GOT3 (cell line): ENCODE measurements around the gene PRSS56.

Source experiments
- DNase-seq: peaks from one replicate; lab custom pipeline; 2025; ENCODE audit warnings: mixed read lengths; lab: John Stamatoyannopoulos, UW

The PRSS56 gene

DNA sequence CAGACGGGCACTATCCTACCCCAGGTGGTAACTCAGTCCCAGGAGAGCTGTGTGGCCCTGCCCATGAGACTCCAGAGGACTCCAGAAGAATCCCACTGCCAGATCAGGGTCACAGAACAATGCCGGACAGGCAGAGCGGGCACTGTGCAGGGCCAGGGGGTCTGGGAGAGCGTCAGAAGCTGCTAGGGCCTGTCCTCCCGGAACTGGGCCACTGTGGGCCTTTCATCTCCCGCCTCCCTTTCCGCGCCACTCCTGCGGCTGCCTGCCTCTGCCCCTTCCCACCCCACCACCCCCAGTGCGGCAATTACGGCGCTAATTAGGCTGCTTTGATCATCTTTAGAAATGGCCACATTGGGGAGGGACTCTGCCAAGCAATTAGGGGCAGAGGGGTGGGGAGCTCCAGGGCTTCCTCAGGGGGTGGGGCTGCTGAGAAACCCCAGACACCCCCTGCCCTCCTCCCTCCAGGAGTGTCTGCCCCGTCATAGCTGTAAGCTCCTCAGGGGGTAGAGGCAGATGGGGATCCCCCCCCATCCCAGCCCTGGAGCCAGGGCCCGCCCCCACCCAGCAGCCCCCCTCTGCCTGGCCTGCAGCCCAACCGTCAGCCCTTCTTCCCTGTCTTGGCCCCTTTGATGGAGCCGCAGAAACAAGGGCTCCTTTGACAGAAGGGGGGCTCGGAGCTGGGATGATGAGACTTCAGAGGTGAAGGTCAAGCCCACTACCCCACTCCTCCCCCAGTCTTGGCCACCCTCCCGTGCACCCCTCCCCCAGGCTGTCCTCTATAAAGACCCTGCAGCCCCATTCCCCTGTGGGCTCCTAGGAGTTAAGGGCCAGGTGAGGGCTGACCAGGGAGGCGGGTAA, at the start of gene PRSS56:
PRSS56 (plus strand) TSS at position 808 of the 858 bp plus-strand sequence. CDS start 211 bp downstream, outside the sequence.
- no peak for DNase-seq

DNA sequence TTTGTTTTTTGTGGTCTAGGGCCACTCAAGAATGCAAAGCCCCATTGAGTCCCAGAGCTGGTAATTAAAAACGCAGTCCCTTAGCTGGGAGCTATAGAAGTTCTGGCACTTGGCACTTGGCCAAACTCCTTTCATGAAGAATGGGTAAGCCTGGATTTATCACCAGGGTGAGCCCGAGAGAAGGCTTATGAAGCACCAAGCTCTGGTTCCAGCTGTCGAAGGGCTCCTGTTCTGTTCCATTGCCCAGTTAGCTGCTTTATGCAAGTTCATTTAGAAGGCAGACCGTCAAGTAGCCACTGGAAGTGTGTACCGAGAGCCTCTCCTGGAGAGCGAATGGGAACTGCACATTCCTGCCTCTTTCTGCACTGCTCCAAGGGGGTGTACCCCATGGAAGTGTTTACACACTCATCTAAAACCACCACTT, 46.7 kb upstream of the PRSS56 start:
- DNase-seq, result no peak

DNA sequence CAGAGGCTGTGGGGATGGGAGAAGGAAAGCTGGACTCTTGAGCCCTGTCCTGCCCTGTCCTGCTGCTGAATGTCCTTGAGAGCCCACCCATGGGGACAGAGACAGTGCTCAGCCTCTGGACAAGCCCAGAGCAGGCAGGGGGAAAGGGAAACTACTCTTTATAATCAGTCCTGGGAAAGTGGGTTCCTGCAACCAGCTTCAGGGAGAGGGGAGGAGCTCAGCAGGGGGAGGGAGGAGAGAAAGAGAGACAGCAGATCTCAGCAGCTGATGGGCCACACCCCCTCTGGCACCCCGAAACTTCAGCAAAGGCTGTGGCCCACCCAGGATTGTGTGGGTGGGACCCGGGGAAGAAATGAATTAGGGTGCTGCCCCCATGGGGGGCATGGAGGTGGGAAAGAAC, 44.1 kb upstream of the PRSS56 start:
- DNase-seq, result no peak

DNA sequence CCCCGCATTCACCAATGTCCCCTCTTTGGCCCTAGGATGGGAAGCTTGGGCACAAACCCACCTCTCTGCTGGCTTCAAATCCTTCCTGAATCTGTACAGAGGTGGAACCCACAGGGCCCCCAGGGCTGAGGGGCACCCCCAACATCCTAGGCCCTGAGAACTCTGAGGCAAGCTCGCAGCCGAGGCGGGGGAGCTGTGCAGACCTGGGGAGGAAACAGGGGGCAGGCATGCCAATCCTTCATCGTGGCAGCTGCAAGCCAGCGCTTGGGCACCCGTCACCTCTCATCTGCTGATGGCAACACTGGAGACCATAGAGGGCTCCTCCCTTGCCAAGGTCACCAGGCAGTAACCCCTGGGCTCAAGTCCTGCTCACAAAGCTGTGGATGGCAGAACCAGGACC, 43.4 kb upstream of the PRSS56 start:
- no peak for DNase-seq

DNA sequence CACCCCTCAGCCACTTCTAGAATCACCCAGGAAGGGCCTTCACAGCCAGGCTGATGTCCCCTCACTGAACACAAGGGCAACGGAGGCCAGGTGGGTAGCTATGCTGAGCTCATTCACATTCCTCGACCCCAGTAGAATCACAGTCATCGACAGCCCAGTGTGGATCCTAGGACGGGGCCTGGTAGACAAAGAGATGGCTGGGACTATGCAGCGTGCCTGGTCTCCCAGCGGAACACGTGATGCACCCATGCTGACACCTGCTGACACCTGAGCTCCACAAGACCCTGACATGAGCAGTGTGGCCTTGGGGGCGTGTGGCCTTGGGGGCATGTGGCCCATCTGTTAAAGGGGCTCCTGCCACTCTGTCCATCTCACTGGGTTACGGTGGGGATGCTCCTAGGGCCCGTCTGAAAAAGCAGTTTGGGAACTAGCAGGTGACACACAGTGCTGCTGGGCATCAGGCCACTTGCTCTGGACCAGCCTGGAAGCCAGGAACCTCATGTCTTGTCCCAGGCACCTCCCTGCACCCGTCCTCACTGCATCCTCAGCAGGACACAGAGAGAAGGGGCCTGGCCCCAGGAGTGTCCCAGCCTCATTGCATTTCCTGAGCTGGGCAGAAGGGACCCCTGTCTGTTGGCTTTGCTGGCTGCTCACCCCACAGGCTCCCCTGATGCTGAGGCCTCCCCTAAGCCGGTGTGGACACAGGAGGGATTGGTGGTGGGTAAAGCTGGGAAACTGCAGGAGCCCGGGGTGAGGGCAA, 42.3 kb upstream of the PRSS56 start:
- no peak for DNase-seq

DNA sequence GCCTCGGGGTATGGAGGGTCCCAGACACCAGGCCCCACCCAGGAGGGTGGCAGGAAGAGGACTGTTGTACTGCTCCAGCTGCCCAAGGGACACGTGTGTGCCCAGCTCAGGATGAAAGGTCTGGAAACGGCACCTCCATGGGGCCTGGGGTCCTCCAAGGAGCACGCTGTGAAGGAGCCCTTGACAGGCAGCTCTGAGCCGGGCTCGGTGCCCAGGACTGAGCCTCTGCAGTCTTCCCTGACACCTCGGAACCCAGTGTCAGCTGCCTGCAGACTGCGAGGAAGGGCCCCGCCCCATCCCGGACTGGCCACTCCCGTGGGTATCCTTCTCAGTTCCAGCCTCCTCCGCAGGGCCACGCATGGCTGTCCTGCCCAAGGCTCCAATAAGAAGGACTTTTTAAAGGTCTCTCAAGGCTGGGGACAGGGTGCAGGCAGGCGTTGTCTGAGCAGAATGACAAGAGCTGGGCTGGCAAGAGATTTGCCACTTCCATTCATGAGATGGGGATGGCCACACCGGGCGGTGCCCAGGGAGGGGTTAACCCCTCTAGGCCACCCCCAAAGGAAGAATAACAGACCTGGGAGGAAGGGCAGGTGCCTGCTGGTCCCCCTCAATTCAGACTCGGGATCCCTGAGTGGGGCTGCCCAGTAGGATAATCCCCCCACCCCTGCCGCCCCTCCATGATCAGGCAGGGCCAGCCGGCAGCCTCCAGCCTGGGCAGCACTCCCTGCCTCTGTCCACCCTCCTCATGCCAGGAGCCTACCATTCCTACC, 41.4 kb upstream of the PRSS56 start:
- DNase-seq, result no peak

DNA sequence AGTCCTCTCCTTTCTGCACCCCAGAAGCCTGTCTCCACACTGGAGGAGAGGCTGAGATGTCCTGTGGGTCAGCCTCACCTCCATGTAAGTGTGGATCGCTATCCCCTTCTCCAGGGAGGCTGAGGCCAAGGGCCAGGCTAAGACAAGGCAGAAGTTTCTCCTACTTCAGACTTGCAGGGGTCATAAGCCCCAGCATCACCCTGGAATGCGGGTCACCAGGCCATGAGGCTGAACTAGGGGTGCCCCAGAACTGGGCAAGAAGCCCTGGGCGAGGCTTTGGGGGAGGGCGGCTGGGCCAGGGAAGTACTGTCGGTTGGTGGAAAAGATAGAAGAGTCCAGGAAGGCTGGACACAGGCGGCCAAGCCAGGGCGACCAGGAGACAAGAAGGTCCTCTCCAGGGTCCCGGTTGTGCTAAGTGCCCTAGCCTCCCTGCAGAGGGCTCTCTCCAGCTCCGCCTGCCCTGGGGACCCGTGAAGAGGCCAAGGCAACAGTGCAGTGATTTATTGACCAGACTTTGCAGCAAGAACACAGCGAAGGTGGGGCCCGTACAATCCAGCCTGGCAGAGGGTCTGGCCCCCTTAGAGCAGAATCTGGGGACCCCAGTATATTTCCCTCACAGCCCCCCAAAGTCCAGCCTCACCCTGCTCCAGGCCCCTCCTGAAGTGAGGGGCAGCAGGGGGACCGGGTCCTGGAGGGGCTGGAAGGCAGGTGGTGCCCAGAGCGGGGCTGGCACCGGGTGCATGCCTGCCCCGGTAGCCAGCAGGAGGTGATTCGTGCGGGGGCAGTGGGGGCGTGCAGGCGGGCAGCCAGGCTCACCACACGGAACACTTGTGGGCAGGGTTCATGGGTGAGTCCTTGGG, 40.6 kb upstream of the PRSS56 start:
- DNase-seq, result no peak

DNA sequence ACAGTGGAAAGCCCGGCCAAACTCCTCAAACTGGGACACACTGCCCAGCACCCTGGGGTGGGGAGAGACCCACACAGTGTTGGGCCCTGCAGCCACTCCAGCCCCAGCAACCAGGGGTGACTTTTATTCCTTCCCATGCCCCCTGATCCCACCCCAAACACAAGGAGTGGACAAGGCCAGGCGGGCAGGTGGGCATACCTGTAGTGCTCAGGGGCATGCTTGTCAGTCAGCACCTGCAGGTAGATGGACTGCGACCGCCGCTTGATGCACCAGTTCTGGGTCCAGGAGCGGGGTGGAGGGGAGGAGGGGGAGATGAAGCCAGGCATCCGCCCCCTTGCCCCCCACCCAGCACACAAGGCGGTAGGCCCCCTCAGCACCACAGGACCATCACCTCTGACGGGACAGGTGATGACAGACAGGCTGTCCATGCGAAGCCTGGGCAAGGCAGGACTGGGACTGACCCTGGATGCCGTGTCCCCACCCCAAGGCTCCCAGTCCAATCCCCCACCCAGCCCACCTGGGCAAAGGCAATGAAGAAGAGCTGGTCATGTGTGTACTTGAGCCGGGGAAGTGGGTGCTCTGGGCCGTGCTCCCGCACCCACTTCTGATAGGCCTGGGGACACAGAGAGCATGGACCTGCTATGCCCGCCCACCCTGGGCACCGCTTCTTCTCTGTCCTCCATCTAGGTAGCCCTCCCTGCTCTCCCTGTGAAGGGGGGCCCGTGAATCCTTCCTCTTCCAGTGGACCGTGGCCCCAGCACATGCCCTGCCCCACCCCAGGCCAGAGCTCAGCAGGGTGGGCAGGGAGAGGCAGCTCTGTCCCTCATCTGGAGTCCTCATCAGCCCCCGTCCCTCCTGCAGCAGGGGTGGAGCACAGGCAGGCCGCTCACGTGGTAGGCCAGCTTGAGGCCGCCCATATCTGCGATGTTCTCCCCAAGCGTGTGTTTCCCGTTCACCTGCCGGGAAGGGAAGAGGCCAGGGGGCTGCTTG, 39.7 kb upstream of the PRSS56 start:
- no peak for DNase-seq

DNA sequence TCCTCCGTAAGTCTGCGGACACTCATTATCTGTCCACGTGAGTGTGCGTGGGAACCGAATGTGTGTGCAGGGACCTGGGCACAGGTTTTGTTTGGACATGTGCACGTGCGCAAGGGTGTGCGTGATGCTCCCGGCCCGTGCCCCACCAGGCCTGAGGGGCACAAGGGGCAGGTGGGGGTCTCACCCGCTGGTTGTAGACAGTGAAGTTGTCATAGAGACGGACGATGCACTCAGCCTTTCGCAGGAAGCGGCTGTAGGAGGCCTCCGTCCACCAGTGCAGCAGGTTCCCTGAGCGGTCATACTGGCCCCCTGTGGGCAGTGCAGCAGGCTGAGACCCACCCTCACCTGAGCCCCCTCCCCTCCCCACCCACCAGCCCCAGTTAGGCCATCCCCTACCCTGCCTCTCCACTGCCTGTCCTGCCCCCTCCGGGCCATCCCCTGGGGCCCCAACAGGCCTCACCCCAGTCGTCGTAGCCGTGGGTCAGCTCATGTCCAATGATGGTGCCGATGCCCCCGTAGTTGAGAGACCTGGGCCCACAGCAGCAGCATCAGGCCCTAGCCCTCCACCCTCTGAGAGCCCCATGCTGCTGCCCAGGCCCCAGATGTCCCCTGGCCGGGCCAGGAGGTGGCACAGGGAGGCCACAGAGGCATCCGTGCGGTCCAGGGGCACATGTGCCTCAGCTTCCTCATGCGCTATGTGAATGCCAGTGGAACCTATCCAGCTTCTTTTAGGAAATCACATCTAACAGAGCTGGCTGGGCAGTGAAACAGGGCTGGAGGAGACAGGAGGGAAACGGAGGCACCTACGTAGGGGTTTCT, 38.7 kb upstream of the PRSS56 start:
- DNase-seq, result no peak

DNA sequence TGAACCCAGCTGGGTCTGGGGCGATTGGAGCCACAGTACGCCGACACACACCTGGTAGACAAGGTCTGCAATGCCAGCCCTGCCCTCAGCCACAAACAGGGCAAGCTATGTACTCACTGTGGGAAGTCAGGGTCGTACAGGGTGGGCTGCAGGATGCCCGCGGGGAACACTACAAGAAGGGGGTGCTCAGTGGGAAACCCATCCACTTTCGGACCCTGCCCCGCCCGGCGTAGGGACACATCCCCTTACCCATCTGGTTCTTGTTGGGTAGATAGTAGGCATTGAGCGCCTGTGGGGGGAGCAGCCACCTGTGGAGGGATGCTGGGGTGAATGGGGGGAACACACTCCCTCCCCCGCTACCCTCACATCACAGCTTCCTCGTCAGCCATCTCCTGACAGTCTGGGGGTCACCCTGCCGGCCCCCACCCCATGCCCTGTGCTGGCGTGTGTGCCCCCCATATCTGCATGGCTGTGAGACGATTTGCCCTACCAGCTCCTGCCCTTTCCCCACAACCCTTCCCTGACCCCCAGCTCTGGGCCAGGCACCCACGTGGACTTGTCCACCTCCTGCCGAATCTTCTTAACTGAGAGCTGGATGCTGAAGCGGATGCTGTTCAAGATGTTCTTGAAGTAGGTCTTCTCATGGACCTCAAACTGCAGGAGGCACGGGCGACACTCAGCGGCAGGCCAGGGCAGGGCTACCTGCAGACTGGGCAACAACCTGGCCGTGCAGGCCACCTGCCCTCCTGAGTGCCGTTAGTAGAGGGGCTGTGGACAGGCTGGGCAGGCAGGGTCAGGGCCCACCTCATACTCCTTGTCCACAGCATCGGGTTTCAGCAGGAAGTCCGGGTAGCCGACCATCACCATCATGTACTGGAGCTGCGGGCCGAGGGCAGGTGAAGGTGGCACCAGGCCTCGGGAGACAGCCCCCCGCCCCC, 37.6 kb upstream of the PRSS56 start:
- no peak for DNase-seq

DNA sequence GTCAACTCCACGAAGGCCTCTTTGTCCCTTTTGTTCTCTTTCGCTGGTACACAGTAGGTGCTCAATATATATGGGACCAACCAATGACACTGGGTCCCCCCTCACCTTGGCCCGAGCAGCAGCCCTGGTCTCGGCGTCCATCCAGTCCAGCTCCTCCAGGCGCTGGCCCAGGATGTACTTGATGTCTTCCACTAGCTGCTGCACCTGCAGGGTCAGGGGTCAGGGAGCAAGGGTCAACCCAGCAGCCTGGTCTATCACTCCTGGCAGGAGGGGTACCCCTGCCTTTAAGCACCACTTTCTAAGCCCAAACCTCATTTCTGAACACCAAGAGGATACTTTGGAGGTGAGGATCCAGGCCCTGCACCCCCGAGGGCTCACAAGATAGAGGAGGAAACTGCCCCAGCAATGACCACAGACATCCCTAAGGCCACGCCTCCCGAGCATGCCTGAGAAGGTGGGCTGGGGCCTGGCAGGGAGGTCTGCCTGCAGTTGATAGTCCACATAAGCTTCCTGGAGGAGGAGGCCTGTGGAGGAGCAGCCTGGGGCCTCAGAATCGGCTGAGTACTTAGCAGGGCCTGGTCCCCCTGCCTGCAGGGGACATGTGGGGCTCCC, 36.8 kb upstream of the PRSS56 start:
- no peak for DNase-seq

DNA sequence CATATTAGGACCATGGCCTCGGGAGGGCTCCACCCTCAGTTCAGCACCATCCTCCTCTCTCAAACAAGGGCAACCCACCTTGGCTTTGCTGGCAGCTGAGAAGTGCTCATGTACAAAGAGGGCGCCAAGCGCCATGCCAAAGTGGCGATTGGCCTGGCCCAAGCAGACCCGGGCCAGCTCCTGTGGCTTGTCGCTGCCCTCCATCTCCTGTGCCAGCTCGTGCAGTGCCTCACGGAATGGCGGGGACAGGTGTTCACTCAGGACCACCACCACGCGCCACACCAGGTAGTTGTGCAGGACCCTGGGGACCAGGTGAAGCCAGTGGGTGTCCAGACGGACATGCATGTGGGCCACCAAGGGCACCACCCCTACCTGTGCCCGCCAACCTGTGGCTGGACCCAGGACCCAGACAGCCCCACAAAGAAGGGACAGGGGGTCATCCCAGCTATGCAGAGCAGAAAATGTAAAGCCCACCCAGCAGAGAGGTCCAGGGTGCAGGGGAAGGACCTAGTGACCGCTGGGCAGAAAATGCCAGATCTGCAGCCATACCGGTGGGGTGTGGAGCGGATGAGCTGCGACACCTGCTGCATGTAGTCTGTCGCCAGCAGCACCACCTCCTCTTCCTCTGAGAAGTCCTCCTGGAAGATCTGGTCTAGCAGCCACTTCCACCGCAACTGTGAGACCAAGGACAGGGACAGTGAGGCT, 36.1 kb upstream of the PRSS56 start:
- no peak for DNase-seq

DNA sequence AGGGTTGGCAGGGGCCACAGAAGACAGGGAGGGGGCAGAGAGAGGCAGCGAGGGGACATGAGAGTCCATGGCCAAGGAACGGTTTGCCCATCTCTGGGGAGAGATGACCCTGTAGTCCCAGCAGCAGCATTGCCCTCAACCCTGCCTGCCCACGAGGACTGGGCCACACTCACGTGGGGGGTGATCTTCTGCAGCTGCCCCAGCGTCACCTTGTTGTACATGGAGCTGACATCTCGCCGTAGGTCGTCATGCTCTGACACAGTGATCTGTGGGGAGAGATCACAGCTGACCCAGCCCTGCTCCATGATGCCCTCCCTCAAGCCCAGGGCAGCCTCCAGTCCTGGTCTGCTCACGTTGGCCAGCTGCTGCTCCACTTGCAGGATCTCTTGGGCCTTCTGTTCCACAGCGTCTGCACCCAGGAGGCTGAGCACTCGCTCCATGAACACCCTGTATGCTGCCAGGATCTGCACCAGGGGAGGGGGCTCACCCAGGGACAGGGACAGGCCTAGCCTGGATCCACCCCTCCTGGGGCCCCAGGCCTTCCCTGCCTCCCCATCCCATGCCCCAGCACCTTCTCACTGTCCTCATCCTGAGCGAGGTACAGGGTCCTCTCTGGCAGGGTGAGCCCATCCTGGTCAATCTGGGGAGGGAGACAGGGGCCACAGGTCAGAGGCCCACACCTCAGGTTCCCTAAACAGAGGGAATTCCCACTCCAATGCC, 35.4 kb upstream of the PRSS56 start:
- DNase-seq, result no peak

DNA sequence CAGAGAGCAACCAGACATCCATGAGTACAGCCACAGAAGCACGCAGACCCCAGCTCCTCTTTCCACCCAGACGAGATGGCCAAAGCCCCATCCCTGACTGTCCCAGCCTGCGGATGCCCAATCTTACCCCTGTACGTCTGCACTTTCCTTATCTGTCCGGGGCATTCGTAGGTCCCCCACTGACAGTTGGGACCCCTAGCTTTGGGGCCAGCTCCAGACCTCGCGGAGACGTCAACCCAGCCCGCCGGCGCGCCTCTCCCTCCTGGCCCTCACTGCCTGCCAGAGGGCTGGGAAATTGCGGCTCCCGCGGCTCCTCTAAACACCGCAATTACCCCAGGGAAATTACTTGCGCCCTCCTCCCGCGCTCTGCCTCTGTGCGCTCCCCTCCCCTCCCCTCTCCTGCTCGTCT, 34.8 kb upstream of the PRSS56 start:
- no peak for DNase-seq

DNA sequence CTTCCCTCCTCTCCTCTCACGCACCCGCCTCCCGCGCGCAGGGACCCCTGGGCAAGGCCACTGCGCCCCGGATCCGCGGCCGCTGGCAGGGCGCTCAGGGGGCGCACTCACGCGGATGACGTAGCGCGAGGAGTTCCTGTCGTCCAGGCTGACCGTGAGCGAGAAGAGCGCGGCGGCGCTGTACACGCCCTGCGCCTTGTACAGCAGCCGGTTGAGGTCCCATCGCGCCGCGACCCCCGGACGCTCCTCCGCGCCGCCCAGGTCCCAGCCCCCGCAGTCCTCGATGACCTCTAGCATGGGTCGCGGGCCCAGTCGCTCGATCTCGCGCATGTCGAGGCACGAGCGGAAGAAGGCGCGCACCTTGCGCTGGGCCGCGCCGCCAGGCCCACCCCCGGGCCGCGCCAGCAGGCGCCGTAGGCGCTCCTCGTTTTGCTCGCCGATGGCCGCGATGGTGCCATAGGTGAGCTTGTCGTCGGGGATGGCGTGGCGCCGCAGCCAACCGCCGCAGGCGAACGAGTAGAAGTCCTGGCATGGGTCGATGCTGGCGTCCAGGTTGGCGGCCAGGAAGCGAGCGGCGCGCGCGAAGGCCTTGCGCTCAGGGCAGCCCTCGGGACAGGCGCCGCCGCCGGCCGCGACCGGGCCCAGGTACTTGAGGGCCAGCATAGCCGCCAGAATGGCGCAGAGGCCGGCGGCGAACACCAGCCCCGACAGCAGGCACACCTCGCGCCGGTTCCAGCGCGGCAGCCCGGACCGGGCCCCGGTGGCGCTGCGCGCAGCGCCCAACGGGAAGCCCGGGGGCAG, 34.2 kb upstream of the PRSS56 start:
- no peak for DNase-seq
